C4-2B (cell line): Measurements from ENCODE around the gene TMEM120A.

Experiments used
- ZFX ChIP-seq: fragments of 450-650 bp; IDR thresholded peaks from 2 replicates; pipeline ENCODE4 v1.6.1; 2017
- TF ChIP-seq, protein P1 (sequence below): fragments of 450-650 bp; conservative IDR thresholded peaks from 2 replicates; pipeline ENCODE4 v1.5.1; 2017; ENCODE audit warnings: mild to moderate bottlenecking

GRCh38 chr7:75968561-75969001 is 25.8 kb downstream of the TMEM120A start:
- TF ChIP-seq, protein P1, sequence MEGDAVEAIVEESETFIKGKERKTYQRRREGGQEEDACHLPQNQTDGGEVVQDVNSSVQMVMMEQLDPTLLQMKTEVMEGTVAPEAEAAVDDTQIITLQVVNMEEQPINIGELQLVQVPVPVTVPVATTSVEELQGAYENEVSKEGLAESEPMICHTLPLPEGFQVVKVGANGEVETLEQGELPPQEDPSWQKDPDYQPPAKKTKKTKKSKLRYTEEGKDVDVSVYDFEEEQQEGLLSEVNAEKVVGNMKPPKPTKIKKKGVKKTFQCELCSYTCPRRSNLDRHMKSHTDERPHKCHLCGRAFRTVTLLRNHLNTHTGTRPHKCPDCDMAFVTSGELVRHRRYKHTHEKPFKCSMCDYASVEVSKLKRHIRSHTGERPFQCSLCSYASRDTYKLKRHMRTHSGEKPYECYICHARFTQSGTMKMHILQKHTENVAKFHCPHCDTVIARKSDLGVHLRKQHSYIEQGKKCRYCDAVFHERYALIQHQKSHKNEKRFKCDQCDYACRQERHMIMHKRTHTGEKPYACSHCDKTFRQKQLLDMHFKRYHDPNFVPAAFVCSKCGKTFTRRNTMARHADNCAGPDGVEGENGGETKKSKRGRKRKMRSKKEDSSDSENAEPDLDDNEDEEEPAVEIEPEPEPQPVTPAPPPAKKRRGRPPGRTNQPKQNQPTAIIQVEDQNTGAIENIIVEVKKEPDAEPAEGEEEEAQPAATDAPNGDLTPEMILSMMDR = no peak
- TF ChIP-seq ZFX = no peak
